Stimulated activated CD4-positive, alpha-beta T cell treated with anti-CD3 and anti-CD28 coated beads, Interleukin-2, amount 100 ng/mL, for 24 hours (primary cell): ENCODE results near the gene ADAM19.
A peak's percentile ranks its signal among the peaks of the same experiment; 100 is the strongest.
"Not testable (repeated sequence)": the region's sequence is repeated elsewhere in the genome, so short reads cannot be mapped to it uniquely, and the experiment has no call there.

Experiments
- DNase-seq, 2 donors: peaks; one replicate each; pipeline ENCODE4 v3.0.0-alpha.2; 2020

The ADAM19 gene

GRCh38 chr5:157513182-157513581 is 62.4 kb downstream of the ADAM19 start:
- DNase-seq: no peak

- DNase-seq: peak; percentile 44 to 48
Observed at GRCh38 chr5:157511651-157512644, 63.6 kb downstream of the ADAM19 start.

GRCh38 chr5:157510682-157511081 is 64.9 kb downstream of the ADAM19 start:
- no peak for DNase-seq

GRCh38 chr5:157509587-157509986 is 66.0 kb downstream of the ADAM19 start:
- no peak for DNase-seq

GRCh38 chr5:157509093-157509492 is 66.5 kb downstream of the ADAM19 start:
- DNase-seq: no peak

GRCh38 chr5:157506981-157507780 is 68.4 kb downstream of the ADAM19 start:
- DNase-seq: no peak

- DNase-seq: no peak
Observed at GRCh38 chr5:157506066-157506590, 69.4 kb downstream of the ADAM19 start.

GRCh38 chr5:157505496-157505895 is 70.1 kb downstream of the ADAM19 start:
- no peak for DNase-seq

- DNase-seq: no peak
Observed at GRCh38 chr5:157504053-157504452, 71.5 kb downstream of the ADAM19 start.

- DNase-seq: no peak
Observed at GRCh38 chr5:157502143-157502647, 73.4 kb downstream of the ADAM19 start.

GRCh38 chr5:157497875-157498611 is 77.5 kb downstream of the ADAM19 start:
- DNase-seq: no peak

- DNase-seq: no peak
Observed at GRCh38 chr5:157496864-157497263, 78.7 kb downstream of the ADAM19 start.

GRCh38 chr5:157494178-157494832 is 81.3 kb downstream of the ADAM19 start:
- DNase-seq: no peak

GRCh38 chr5:157492886-157493285 is 82.7 kb downstream of the ADAM19 start:
- DNase-seq: no peak

- no peak for DNase-seq
Observed at GRCh38 chr5:157491471-157491995, 84.0 kb downstream of the ADAM19 start.

- no peak for DNase-seq
Observed at GRCh38 chr5:157487358-157487757, 88.2 kb downstream of the ADAM19 start.

GRCh38 chr5:157486861-157487260 is 88.7 kb downstream of the ADAM19 start:
- no peak for DNase-seq

GRCh38 chr5:157486221-157486681 is 89.3 kb downstream of the ADAM19 start:
- no peak for DNase-seq

- DNase-seq: no peak
Observed at GRCh38 chr5:157485811-157486210, 89.8 kb downstream of the ADAM19 start.

- no peak for DNase-seq
Observed at GRCh38 chr5:157485340-157485739, 90.2 kb downstream of the ADAM19 start.

GRCh38 chr5:157484768-157485167 is 90.8 kb downstream of the ADAM19 start:
- no peak for DNase-seq

- DNase-seq: not testable (repeated sequence)
Observed at GRCh38 chr5:157482702-157483101, 92.9 kb downstream of the ADAM19 start.
